AG08396 (cell line): ENCODE results near the gene GGCX.

Source experiments
- DNase-seq: peaks from one replicate; pipeline ENCODE4 v3.0.0; 2012; ENCODE audit warnings: low spot score, mixed read lengths

The GGCX gene

DNA sequence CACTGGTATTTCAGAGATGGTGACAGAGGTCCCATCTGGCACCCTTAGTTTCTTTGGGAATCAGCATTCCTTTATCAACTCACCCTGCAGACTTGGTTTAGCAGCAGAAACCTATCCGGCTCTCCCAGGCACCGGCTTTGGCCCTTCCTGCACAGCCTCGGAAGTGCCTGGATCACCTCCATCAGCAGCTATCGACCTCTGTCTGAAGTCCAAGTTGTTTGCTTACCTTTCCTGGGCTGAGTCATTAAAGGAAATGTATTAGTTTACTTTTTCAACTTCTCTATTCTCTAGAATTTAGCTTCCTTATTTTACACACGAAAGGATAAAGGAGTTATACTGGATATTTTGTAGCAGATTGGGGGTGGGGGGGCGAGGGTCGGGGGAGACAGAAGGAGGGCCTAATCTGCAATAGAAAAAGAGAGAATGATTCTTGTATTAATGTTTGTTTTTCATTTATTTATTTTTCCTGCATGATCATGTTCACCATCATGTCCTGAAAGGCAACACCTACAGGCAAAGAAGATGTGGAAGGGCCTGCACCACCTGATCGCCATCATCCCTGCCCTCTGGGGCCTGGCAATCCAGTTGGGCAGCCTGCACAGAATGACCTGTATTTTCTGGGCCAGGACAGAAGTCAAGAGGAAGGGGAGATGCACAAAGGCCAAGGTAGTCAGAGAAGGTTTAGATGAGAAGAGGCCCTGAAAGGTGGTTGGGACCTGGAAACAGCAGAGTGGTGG is 44.5 kb downstream of the GGCX start:
- DNase-seq, result no peak

DNA sequence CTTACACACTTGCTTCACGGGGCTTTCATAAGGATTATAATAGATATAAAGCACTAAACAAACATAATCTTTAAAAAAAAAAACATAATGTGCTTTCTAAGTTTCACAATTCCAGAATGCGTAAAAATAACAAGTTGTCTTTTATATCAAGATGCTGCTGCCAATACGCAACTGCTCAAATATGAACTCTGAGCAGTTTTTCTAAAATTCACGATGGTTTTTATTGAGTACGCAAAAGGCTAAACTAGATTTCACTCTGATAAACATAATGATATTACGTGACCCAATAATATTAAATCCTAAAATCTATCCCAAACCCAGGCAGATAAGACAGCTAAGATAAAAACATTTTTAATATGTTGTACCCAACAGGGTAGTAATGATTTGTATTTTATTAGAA is 47.0 kb downstream of the GGCX start:
- no peak for DNase-seq

- no peak for DNase-seq
Measured at GRCh38 chr2:85511008-85511811, 50.1 kb downstream of the GGCX start.

GRCh38 chr2:85506768-85507181 is 54.5 kb downstream of the GGCX start:
- no peak for DNase-seq

GRCh38 chr2:85505551-85506238 is 55.6 kb downstream of the GGCX start:
- DNase-seq, result no peak

GRCh38 chr2:85504778-85505261 is 56.5 kb downstream of the GGCX start:
- DNase-seq, result peak; percentile 75

- no peak for DNase-seq
Measured at GRCh38 chr2:85503851-85504777, 57.2 kb downstream of the GGCX start.

GRCh38 chr2:85503168-85503850 is 58.0 kb downstream of the GGCX start:
- DNase-seq, result no peak

DNA sequence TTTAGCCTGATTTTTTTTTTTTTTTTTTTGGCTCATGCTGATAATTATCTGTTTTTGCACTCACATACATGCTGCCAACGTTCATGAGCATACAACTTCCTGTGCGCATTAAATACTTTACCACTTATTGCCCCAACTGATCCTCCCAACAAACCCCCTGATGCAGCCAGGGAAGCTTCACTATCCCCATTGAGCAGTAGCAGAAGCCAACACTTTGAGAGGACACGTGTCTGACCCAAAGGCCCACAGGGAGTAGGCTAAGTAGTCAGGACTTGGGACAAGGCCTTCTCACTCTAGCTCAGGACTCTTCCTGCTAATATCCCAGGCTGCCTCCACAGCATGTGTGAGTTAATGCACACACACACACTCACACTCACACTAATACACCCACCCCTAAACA is 58.6 kb downstream of the GGCX start:
- no peak for DNase-seq

GRCh38 chr2:85501248-85501647 is 60.0 kb downstream of the GGCX start:
- DNase-seq, result no peak

- DNase-seq, result no peak
Measured at GRCh38 chr2:85497944-85498630, 63.2 kb downstream of the GGCX start.

DNA sequence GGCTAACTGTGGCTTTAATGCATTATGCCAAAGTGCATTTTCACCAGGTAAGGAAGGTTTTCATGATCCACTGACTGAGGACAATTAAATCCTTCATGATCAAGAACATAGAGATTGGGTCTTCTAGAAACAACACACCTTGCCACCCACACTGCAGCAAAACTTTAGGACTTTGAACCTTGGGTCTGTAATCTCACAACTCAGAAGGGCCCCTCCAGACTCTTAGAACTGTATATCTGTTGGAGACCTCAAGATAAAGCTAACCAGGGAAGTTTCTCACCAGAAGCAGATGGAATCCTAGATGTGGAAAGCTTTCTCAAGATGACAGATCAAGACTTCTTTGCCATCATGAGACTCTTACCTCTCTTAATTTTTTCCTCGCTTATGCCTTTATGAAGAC is 64.9 kb downstream of the GGCX start:
- DNase-seq, result no peak
